ENCODE data around the gene JCHAIN. TPM values are rescaled to one million over a fixed set of nuclear protein-coding genes. Genes with fewer than 3 reads are reported as not detected.

The JCHAIN gene
- total RNA-seq, 4 donors from 2014 or later = 1.7 to 5.9 (median 2.4) TPM

- TF ChIP-seq POLR2A (IDR thresholded peaks at IDR 0.05) = no peak
- TF ChIP-seq, protein P1, sequence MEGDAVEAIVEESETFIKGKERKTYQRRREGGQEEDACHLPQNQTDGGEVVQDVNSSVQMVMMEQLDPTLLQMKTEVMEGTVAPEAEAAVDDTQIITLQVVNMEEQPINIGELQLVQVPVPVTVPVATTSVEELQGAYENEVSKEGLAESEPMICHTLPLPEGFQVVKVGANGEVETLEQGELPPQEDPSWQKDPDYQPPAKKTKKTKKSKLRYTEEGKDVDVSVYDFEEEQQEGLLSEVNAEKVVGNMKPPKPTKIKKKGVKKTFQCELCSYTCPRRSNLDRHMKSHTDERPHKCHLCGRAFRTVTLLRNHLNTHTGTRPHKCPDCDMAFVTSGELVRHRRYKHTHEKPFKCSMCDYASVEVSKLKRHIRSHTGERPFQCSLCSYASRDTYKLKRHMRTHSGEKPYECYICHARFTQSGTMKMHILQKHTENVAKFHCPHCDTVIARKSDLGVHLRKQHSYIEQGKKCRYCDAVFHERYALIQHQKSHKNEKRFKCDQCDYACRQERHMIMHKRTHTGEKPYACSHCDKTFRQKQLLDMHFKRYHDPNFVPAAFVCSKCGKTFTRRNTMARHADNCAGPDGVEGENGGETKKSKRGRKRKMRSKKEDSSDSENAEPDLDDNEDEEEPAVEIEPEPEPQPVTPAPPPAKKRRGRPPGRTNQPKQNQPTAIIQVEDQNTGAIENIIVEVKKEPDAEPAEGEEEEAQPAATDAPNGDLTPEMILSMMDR (IDR thresholded peaks at IDR 0.05) = no peak
- intact Hi-C loops (cut with DNase I; ENCODE audit: low total_unique reads) = no loop called here
These were observed 14.6 kb upstream of the JCHAIN start for GRCh38 chr4:70680934-70681333.

DNA sequence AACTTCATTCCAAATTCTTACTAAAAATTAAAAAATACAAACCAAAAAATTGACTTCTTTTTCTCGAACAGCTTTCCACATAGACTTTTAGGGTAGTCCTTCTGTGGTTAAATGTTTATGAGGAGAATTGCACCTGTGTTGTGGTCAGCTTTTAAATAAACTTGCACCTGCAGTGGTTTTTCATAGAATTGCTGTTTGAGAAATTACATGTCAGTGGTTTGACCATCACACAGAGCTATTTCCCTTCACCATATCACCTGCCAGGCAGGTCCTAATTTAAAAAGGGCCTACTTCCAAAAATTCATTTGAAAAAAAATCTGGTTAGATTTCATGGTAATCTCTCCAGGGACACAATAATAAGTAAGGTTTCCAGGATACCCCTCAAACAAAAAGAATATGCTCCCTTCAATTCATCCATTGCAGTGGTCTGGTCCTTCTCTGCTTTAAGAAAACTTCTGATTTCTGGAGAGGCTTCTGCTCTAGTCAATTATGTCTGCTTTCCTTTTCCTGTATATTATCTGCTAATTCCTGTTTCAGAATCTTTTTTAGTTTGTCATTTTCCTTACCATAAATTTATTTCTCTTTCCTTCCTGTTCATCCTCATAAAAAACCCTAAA lies 12.2 kb upstream of the JCHAIN start:
- intact Hi-C loops (cut with DNase I; ENCODE audit: low total_unique reads) = no loop called here
- no peak for TF ChIP-seq POLR2A (IDR thresholded peaks at IDR 0.05)
- TF ChIP-seq, protein P1 (IDR thresholded peaks at IDR 0.05) = no peak
- 89 to 93% methylated on average over 1 of the region's 1 CpG for WGBS, 2 donors
- H3K4me3 ChIP-seq (ENCODE audit: low read depth, poor library complexity, severe bottlenecking) = no peak overlapping the region
- no peak for DNase-seq (ENCODE audit: low spot score in 2 of 2)

More at GRCh38 chr4:70680934-70681333, 14.6 kb upstream of the JCHAIN start:
- DNase-seq (ENCODE audit: low spot score in 2 of 2) = no peak
- H3K4me3 ChIP-seq (ENCODE audit: low read depth, poor library complexity, severe bottlenecking) = no peak overlapping the region

DNA sequence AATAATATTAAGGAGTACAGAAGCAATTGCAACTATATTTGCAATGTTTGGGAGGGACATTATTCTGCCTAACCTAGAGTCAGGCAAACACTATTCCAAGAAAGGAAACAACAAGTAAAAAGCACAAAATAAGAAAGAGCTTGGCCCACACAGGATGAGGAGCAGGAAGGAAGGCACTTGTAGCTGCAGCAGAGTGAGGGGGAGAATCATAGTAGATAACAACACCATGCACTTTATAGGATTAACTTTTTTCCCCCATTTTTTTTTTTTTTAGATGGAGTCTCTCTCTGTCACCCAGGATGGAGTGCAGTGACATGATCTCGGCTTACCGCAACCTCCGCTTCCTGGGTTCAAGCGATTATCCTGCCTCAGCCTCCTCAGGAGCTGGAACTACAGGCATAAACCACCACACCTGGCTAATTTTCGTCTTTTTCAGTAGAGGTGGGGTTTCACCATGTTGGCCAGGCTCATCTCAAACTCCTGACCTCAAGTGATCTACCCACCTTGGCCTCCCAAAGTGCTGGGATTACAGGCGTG lies 10.3 kb upstream of the JCHAIN start:
- intact Hi-C loops (cut with DNase I; ENCODE audit: low total_unique reads) = no loop called here
- no peak for DNase-seq (ENCODE audit: low spot score in 2 of 2)
- TF ChIP-seq POLR2A (IDR thresholded peaks at IDR 0.05) = no peak
- TF ChIP-seq, protein P1 (IDR thresholded peaks at IDR 0.05) = no peak
- 89 to 91% methylated on average over 6 of the region's 6 CpGs for WGBS, 2 donors
- H3K4me3 ChIP-seq (ENCODE audit: low read depth, poor library complexity, severe bottlenecking) = no peak overlapping the region

DNA sequence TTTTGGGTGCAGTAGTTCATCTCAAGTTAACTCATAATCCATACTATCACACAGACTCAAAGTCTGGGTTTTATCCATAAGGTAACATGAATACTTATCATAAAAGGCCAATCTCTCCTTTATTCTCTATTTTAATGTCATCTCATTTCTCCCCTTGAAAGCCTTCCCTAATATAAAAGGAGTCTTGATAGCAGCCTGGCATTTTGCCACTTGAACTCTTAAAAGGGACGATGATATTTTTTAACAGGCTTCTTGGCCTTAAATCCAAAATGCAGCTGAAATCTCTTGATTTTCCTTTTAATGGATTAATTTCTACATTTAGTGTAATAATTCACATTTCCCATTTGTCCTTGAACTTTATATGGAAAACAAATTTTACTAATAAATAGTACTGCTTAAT lies 8.4 kb upstream of the JCHAIN start:
- intact Hi-C loops (cut with DNase I; ENCODE audit: low total_unique reads) = no loop called here
- WGBS, 2 donors = 57 to 70% methylated on average over 1 of the region's 1 CpG
- TF ChIP-seq, protein P1 (IDR thresholded peaks at IDR 0.05) = no peak
- no peak for TF ChIP-seq POLR2A (IDR thresholded peaks at IDR 0.05)
- no peak for DNase-seq (ENCODE audit: low spot score in 2 of 2)
- H3K4me3 ChIP-seq (ENCODE audit: low read depth, poor library complexity, severe bottlenecking) = no peak overlapping the region

- no peak for DNase-seq (ENCODE audit: low spot score in 2 of 2)
- intact Hi-C loops (cut with DNase I; ENCODE audit: low total_unique reads) = no loop called here
- TF ChIP-seq POLR2A (IDR thresholded peaks at IDR 0.05) = no peak
- TF ChIP-seq, protein P1 (IDR thresholded peaks at IDR 0.05) = no peak
- H3K4me3 ChIP-seq (ENCODE audit: low read depth, poor library complexity, severe bottlenecking) = no peak overlapping the region
These were observed 7.9 kb upstream of the JCHAIN start for GRCh38 chr4:70674191-70674590.

GRCh38 chr4:70671091-70671490 lies 4.8 kb upstream of the JCHAIN start:
- intact Hi-C loops (cut with DNase I; ENCODE audit: low total_unique reads) = no loop called here
- 32 to 50% methylated on average over 2 of the region's 2 CpGs for WGBS, 2 donors
- DNase-seq (ENCODE audit: low spot score in 2 of 2) = no peak
- no peak for TF ChIP-seq POLR2A (IDR thresholded peaks at IDR 0.05)
- TF ChIP-seq, protein P1 (IDR thresholded peaks at IDR 0.05) = no peak
- H3K4me3 ChIP-seq (ENCODE audit: low read depth, poor library complexity, severe bottlenecking) = no peak overlapping the region

All from lower leg skin (tissue), 4 donors.